OCI-LY3 (cell line): ENCODE data around the gene AKIRIN1.

Source experiments
- CTCF ChIP-seq: fragments of 200-600, 300-600 bp; sonication (generic); IDR thresholded peaks from 2 replicates; pipeline ENCODE4 v1.5.1; 2014; ENCODE audit warnings: antibody characterized with exemption, low read length, low read depth
- EZH2phosphoT487 ChIP-seq: fragments of 200-600 bp; shearing (Covaris generic); IDR thresholded peaks from 2 replicates; pipeline ENCODE4 v1.6.1; 2018; ENCODE audit warnings: antibody characterized with exemption, mixed run types, low read depth

GRCh38 chr1:38990738-38991637, at the start of gene AKIRIN1:
- TF ChIP-seq CTCF (no peak), EZH2phosphoT487 (no peak)
